ENCODE data around the gene SMAP1.
A peak's percentile ranks its signal among the peaks of the same experiment; 100 is the strongest.

Gene SMAP1

GRCh38 chr6:70684794-70685493, 17.3 kb downstream of the SMAP1 start:
- DNase-seq (ENCODE audit: low spot score), result no peak

- DNase-seq (ENCODE audit: low spot score), result no peak
Measured at GRCh38 chr6:70685494-70686180, 18.0 kb downstream of the SMAP1 start.

GRCh38 chr6:70686548-70687133, 19.0 kb downstream of the SMAP1 start:
- peak; percentile 13 for DNase-seq (ENCODE audit: low spot score)

GRCh38 chr6:70693887-70694286, 26.2 kb downstream of the SMAP1 start:
- no peak for DNase-seq (ENCODE audit: low spot score)

GRCh38 chr6:70694371-70694770, 26.7 kb downstream of the SMAP1 start:
- DNase-seq (ENCODE audit: low spot score), result no peak

GRCh38 chr6:70700922-70701876, 33.5 kb downstream of the SMAP1 start:
- no peak for DNase-seq (ENCODE audit: low spot score)

GRCh38 chr6:70705772-70706171, 38.1 kb downstream of the SMAP1 start:
- DNase-seq (ENCODE audit: low spot score), result no peak

GRCh38 chr6:70706491-70707123, 38.9 kb downstream of the SMAP1 start:
- DNase-seq (ENCODE audit: low spot score), result peak; percentile 17

- DNase-seq (ENCODE audit: low spot score), result no peak
Measured at GRCh38 chr6:70707893-70708292, 40.2 kb downstream of the SMAP1 start.

- no peak for DNase-seq (ENCODE audit: low spot score)
Measured at GRCh38 chr6:70708448-70708847, 40.8 kb downstream of the SMAP1 start.

- no peak for DNase-seq (ENCODE audit: low spot score)
Measured at GRCh38 chr6:70709826-70710225, 42.1 kb downstream of the SMAP1 start.

- no peak for DNase-seq (ENCODE audit: low spot score)
Measured at GRCh38 chr6:70714716-70715257, 47.1 kb downstream of the SMAP1 start.

GRCh38 chr6:70717038-70717801, 49.5 kb downstream of the SMAP1 start:
- no peak for DNase-seq (ENCODE audit: low spot score)

GRCh38 chr6:70724524-70724923, 56.8 kb downstream of the SMAP1 start:
- DNase-seq (ENCODE audit: low spot score), result no peak

GRCh38 chr6:70725817-70726415, 58.2 kb downstream of the SMAP1 start:
- no peak for DNase-seq (ENCODE audit: low spot score)

- no peak for DNase-seq (ENCODE audit: low spot score)
Measured at GRCh38 chr6:70734381-70734780, 66.7 kb downstream of the SMAP1 start.

GRCh38 chr6:70734979-70735378, 67.3 kb downstream of the SMAP1 start:
- no peak for DNase-seq (ENCODE audit: low spot score)

- no peak for DNase-seq (ENCODE audit: low spot score)
Measured at GRCh38 chr6:70735513-70735912, 67.8 kb downstream of the SMAP1 start.

- no peak for DNase-seq (ENCODE audit: low spot score)
Measured at GRCh38 chr6:70738028-70738427, 70.3 kb downstream of the SMAP1 start.

- no peak for DNase-seq (ENCODE audit: low spot score)
Measured at GRCh38 chr6:70739534-70739933, 71.9 kb downstream of the SMAP1 start.
